H1 (cell line): Measurements from ENCODE around the gene MCM8. TPM values are rescaled to one million over a fixed set of nuclear protein-coding genes. Genes with fewer than 3 reads are reported as not detected.

Source experiments
- CTCF ChIA-PET: fragments of 300-600 bp; sonication (Branson Sonifier 250); formaldehyde crosslinking; loops from one replicate; lab custom pipeline; 2021; ENCODE audit not compliant: partially characterized antibody; lab: Charles Lee
- POLR2A ChIA-PET: fragments of 300-600 bp; sonication (Branson Sonifier 250); formaldehyde crosslinking; loops from one replicate; lab custom pipeline; 2021; ENCODE audit warnings: inconsistent platforms; ENCODE audit not compliant: partially characterized antibody; lab: Charles Lee
- DNase-seq, 2 experiments: peaks; one replicate each; pipeline versions ENCODE4 v3.0.0 to v3.0.0-alpha.2; 2010 to 2022; ENCODE audit warnings: low spot score in 2 of 2, low read depth in 1 of 2, mixed read lengths in 1 of 2
- FAIRE-seq: peaks from 2 replicates; lab custom pipeline; 2011; peaks lifted over from hg19 to GRCh38; lab: Jason Lieb, UNC
- H2AFZ ChIP-seq: 2 replicates; pipeline ENCODE4 v1.8.1; 2012; ENCODE audit warnings: low read length, inconsistent platforms
- H2AK5ac ChIP-seq: 2 replicates; pipeline ENCODE4 v1.6.1; 2013; ENCODE audit warnings: low read depth, low read length
- H2BK120ac ChIP-seq: replicated peaks from 2 replicates; pipeline ENCODE3; 2013; ENCODE audit warnings: low read depth, low read length, inconsistent platforms
- H2BK12ac ChIP-seq: 2 replicates; pipeline ENCODE4 v1.6.1; 2013; ENCODE audit warnings: low read depth, low read length
- H2BK15ac ChIP-seq: 2 replicates; pipeline ENCODE4 v1.6.1; 2013; ENCODE audit warnings: low read length
- H2BK20ac ChIP-seq: 2 replicates; pipeline ENCODE4 v1.6.1; 2013; ENCODE audit warnings: low read length
- H2BK5ac ChIP-seq: 2 replicates; pipeline ENCODE4 v1.6.1; 2013; ENCODE audit warnings: low read depth, low read length
- H3K14ac ChIP-seq: 2 replicates; pipeline ENCODE4 v1.6.1; 2013; ENCODE audit warnings: inconsistent platforms; ENCODE audit not compliant: insufficient read length
- H3K18ac ChIP-seq: 2 replicates; pipeline ENCODE4 v1.6.1; 2013; ENCODE audit warnings: low read length; ENCODE audit errors: extremely low read depth
- H3K23ac ChIP-seq: 2 replicates; pipeline ENCODE4 v1.6.1; 2013; ENCODE audit warnings: inconsistent platforms; ENCODE audit not compliant: insufficient read length
- H3K23me2 ChIP-seq: 2 replicates; pipeline ENCODE4 v1.6.1; 2013; ENCODE audit warnings: low read depth, low read length
- H3K27ac ChIP-seq: 2 replicates; pipeline ENCODE4 v1.6.1; 2011; ENCODE audit warnings: low read depth, low read length, inconsistent platforms
- H3K27me3 ChIP-seq, 4 experiments: replicated peaks in 1 of 4; 1 replicate in 1 of 4; 2 replicates in 3 of 4; pipeline versions ENCODE4 v1.6.1 to v1.8.1; 2011 to 2013; ENCODE audit warnings: low read length in 3 of 4, mild to moderate bottlenecking in 3 of 4, inconsistent platforms in 2 of 4, mixed read lengths in 2 of 4, moderate library complexity in 1 of 4; ENCODE audit not compliant: control insufficient read depth in 3 of 4, insufficient read depth in 3 of 4; ENCODE audit errors: extremely low read depth in 1 of 4
- H3K36me3 ChIP-seq, 4 experiments: 2 replicates each; pipeline versions ENCODE4 v1.6.1 to v1.8.1; 2011 to 2013; ENCODE audit warnings: mild to moderate bottlenecking in 4 of 4, low read length in 3 of 4, moderate library complexity in 2 of 4, control low read depth in 1 of 4, inconsistent platforms in 1 of 4; ENCODE audit not compliant: insufficient read depth in 4 of 4, control insufficient read depth in 2 of 4
- H3K4ac ChIP-seq: replicated peaks from 2 replicates; pipeline ENCODE3; 2013; ENCODE audit warnings: low read length, low read depth, mixed read lengths, inconsistent platforms; ENCODE audit not compliant: insufficient read length
- H3K4me1 ChIP-seq, 4 experiments: replicated peaks in 1 of 4; 1 replicate in 1 of 4; 2 replicates in 3 of 4; pipeline versions ENCODE4 v1.6.1 to v1.8.1; 2011 to 2013; ENCODE audit warnings: low read length in 3 of 4, inconsistent platforms in 2 of 4, mixed read lengths in 1 of 4; ENCODE audit not compliant: insufficient read depth in 4 of 4, control insufficient read depth in 3 of 4
- H3K4me2 ChIP-seq, 2 experiments: 2 replicates each; pipeline versions ENCODE4 v1.6.1 to v1.8.1; 2011 to 2013; ENCODE audit warnings: low read depth in 2 of 2, low read length in 2 of 2, control low read depth in 1 of 2, inconsistent platforms in 1 of 2, mild to moderate bottlenecking in 1 of 2; ENCODE audit not compliant: insufficient read depth in 1 of 2
- H3K4me3 ChIP-seq, 4 experiments: fragments of 200-600, 300-600 bp in 1 of 4; sonication (generic), shearing (Covaris generic), sonication (Bioruptor Twin) in 1 of 4; 2 replicates each; pipeline versions ENCODE4 v1.5.1 to v1.8.1; 2011 to 2016; ENCODE audit warnings: low read length in 4 of 4, low read depth in 3 of 4, control low read depth in 2 of 4, inconsistent platforms in 2 of 4, mild to moderate bottlenecking in 2 of 4, mixed read lengths in 1 of 4, moderate library complexity in 1 of 4; ENCODE audit not compliant: insufficient read depth in 2 of 4; ENCODE audit errors: extremely low read depth in 1 of 4
- H3K56ac ChIP-seq: replicated peaks from 2 replicates; pipeline ENCODE3; 2013; ENCODE audit warnings: low read depth, mild to moderate bottlenecking, mixed read lengths, low read length, inconsistent platforms; ENCODE audit not compliant: insufficient read length
- H3K79me1 ChIP-seq: 2 replicates; pipeline ENCODE4 v1.6.1; 2013; ENCODE audit warnings: low read depth, low read length, control low read depth
- H3K79me2 ChIP-seq, 2 experiments: 2 replicates each; pipeline versions ENCODE4 v1.6.1 to v1.8.1; 2012 to 2013; ENCODE audit warnings: low read length in 2 of 2, mild to moderate bottlenecking in 2 of 2, inconsistent platforms in 1 of 2; ENCODE audit not compliant: insufficient read depth in 2 of 2, control insufficient read depth in 1 of 2
- H3K9ac ChIP-seq, 4 experiments: replicated peaks in 1 of 4; 1 replicate in 1 of 4; 2 replicates in 3 of 4; pipeline versions ENCODE4 v1.6.1 to v1.8.1; 2011 to 2013; ENCODE audit warnings: low read depth in 3 of 4, low read length in 3 of 4, control low read depth in 2 of 4, mild to moderate bottlenecking in 2 of 4, moderate library complexity in 2 of 4, inconsistent platforms in 1 of 4; ENCODE audit errors: extremely low read depth in 1 of 4
- H3K9me3 ChIP-seq, 2 experiments: 2 replicates each; pipeline versions ENCODE4 v1.6.1 to v1.8.1; 2012 to 2013; ENCODE audit warnings: mild to moderate bottlenecking in 2 of 2, moderate library complexity in 2 of 2, control low read depth in 1 of 2, inconsistent platforms in 1 of 2, low read depth in 1 of 2, low read length in 1 of 2, mixed read lengths in 1 of 2; ENCODE audit not compliant: insufficient read depth in 2 of 2
- H4K20me1 ChIP-seq, 2 experiments: replicated peaks in 1 of 2; 2 replicates each; pipeline versions ENCODE3 to v1.8.1; 2011 to 2013; ENCODE audit warnings: inconsistent platforms in 2 of 2, low read length in 2 of 2, mild to moderate bottlenecking in 1 of 2; ENCODE audit not compliant: insufficient read depth in 2 of 2, control insufficient read depth in 1 of 2
- H4K5ac ChIP-seq: 2 replicates; pipeline ENCODE4 v1.6.1; 2013; ENCODE audit warnings: low read length, low read depth, mixed read lengths, inconsistent platforms; ENCODE audit not compliant: insufficient read length
- H4K8ac ChIP-seq: 2 replicates; pipeline ENCODE4 v1.8.0; 2013; ENCODE audit warnings: mild to moderate bottlenecking, moderate library complexity, low read length, inconsistent platforms; ENCODE audit not compliant: insufficient read depth; ENCODE audit errors: extremely low read depth
- H4K91ac ChIP-seq: replicated peaks from 2 replicates; pipeline ENCODE3; 2013; ENCODE audit warnings: low read length, mixed read lengths, inconsistent platforms; ENCODE audit not compliant: insufficient read length
- HDAC2 ChIP-seq, 2 experiments: fragments of 300-600 bp in 1 of 2; sonication (generic) in 1 of 2; IDR thresholded peaks; 2 replicates each; pipeline ENCODE4 v1.6.1; 2011 to 2012; ENCODE audit warnings: low read depth in 2 of 2, low read length in 2 of 2, mild to moderate bottlenecking in 2 of 2, moderate library complexity in 2 of 2, borderline replicate concordance in 1 of 2, inconsistent platforms in 1 of 2
- SP1 ChIP-seq: IDR thresholded peaks from 2 replicates; pipeline ENCODE4 v1.6.1; 2011; ENCODE audit warnings: low read depth, low read length
- polyA plus RNA-seq, 7 experiments: library from polyadenylated mRNA; depleted of rRNA in 3 of 7; stranded (reverse) in 5 of 7; unstranded in 2 of 7; fragments of >200 nt in 5 of 7; fragments of 200-250 nt in 2 of 7; gene quantifications; 1 replicate in 5 of 7; 2 replicates in 1 of 7; 4 replicates in 1 of 7; pipeline versions ENCODE4 v1.2.1 to v1.2.3, GENCODE V29; 2011 to 2013; ENCODE audit warnings: missing spikeins in 2 of 7, mixed read lengths in 2 of 7
- total RNA-seq: library from RNA; stranded (reverse); fragmentation: NEBNext Ultra II Directional; extraction: Animal tissue kit (Norgen Biotek cat#: 25700); gene quantifications from 2 replicates; pipeline ENCODE4 v1.2.1, GENCODE V29; 2021

Gene MCM8
- total and polyA plus RNA-seq, 2 of the 8 experiments (the other 6 are each of a cell fraction or from before 2014, with no cell fraction given), result 7.1 to 31.9 TPM

DNA sequence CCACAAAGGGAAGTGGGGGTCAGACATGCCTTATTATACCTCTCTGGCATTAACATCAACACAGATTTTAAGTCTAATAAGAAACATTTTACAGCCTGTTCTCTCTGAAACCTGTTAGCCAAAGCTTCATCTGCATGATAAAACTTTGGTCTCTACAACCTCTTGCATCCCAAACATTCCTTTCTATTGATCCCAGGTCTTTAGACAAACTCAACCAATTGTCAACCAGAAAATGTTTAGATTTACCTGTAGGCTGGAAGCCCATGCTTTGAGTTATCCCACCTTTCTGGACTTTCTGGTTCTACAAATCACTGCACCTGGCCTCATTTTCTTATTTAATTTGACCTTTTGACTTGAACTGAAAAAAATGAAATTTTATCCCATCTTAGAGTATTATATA, 20.8 kb downstream of the MCM8 start:
- H4K8ac ChIP-seq, result no peak overlapping the region
- TF ChIP-seq SP1 (peak; percentile 51; the same call in 1 of the 2 replicates), HDAC2 (IDR thresholded peaks at IDR 0.05; ENCODE audit: borderline replicate concordance in 1 of 2, low read depth in 2 of 2, low read length in 2 of 2) (no peak)
- TF ChIP-seq, all 59 proteins: peak for 1
- Histone ChIP-seq H3K23ac (no peak overlapping the region), H4K5ac (no peak overlapping the region), H3K14ac (no peak overlapping the region), H3K27me3 (peaks cover 13 to 58% (median 34%) of the 10 kb centered on the region in 4 experiments), H2BK15ac (no peak overlapping the region), H3K4me1 (peaks cover 0 to 14% (median 4%) of the 10 kb centered on the region in 4 experiments; a peak in 2 of 7 replicates), H3K23me2 (no peaks in the 10 kb centered on the region), H2BK20ac (no peak overlapping the region), H4K91ac (no peak overlapping the region), H2AFZ (no peak overlapping the region), H3K18ac (no peak overlapping the region), H2BK5ac (no peak overlapping the region), H3K4me2 (peak overlapping the region in 1 of 2 experiments; percentile 6; a peak in 1 of 4 replicates), H4K20me1 (peaks cover 27 to 34% of the 10 kb centered on the region in 2 experiments), H3K36me3 (peaks cover 0 to 45% (median 19%) of the 10 kb centered on the region in 4 experiments; a peak in 6 of 8 replicates), H3K79me2 (no peaks in the 10 kb centered on the region), H3K56ac (no peak overlapping the region), H3K9me3 (no peaks in the 10 kb centered on the region), H3K79me1 (no peaks in the 10 kb centered on the region), H3K27ac (no peak overlapping the region), H2BK12ac (no peak overlapping the region), H2BK120ac (no peak overlapping the region), H3K4me3 (no peak overlapping the region), H3K9ac (no peak overlapping the region), H2AK5ac (no peak overlapping the region), H3K4ac (no peak overlapping the region)
- ChIA-PET POLR2A (interaction anchor here (0.6 to 1.4 kb wide), 2 partner anchors 20 to 220 kb away, joined by 3 to 4 read pairs; partner anchors contain the start of gene MCM8), CTCF (interaction anchor here (1.8 kb wide), 1 partner anchor 487 kb away, joined by 5 read pairs; no protein-coding TSS in a partner anchor)
- no peak for DNase-seq
- FAIRE-seq, result peak; percentile 70
